Kidney epithelial cell (primary cell): ENCODE results near the gene CHD8. TPM values are rescaled to one million over a fixed set of nuclear protein-coding genes. Genes with fewer than 3 reads are reported as not detected.

Experiments used
- DNase-seq: peaks from one replicate; pipeline ENCODE4 v3.0.0-alpha.2; 2010; ENCODE audit warnings: low read depth
- H3K27me3 ChIP-seq: 2 replicates; pipeline ENCODE4 v1.6.0; 2011; ENCODE audit warnings: low read length; ENCODE audit not compliant: control insufficient read depth, insufficient read depth
- H3K36me3 ChIP-seq: 2 replicates; pipeline ENCODE4 v1.5.1; 2011; ENCODE audit warnings: low read length; ENCODE audit not compliant: control insufficient read depth, insufficient read depth
- H3K4me3 ChIP-seq: 2 replicates; pipeline ENCODE4 v1.5.1; 2011; ENCODE audit warnings: low read depth, mild to moderate bottlenecking, control low read depth, low read length
- CTCF ChIP-seq: IDR thresholded peaks from 2 replicates; pipeline ENCODE4 v1.5.1; 2011; ENCODE audit warnings: mild to moderate bottlenecking, moderate library complexity, low read length, control low read depth, inconsistent platforms; ENCODE audit not compliant: insufficient read depth, poor library complexity, severe bottlenecking
- total RNA-seq: library from RNA; depleted of rRNA; stranded (reverse); fragments of >200 nt; gene quantifications from 2 replicates; pipeline ENCODE4 v1.2.3, GENCODE V29; 2015

The CHD8 gene
- total RNA-seq, 1 donor from 2014 or later: 60.6 TPM

GRCh38 chr14:21498540-21499526, 42.9 kb upstream of the CHD8 start:
- H3K27me3 ChIP-seq: no peaks in the 10 kb centered on the region
- peak; percentile 46 for TF ChIP-seq CTCF
- peaks cover 1% of the 10 kb centered on the region for H3K36me3 ChIP-seq
- DNase-seq: no peak
- H3K4me3 ChIP-seq: no peak overlapping the region

GRCh38 chr14:21496453-21496852, 40.5 kb upstream of the CHD8 start:
- no peaks in the 10 kb centered on the region for H3K27me3 ChIP-seq
- H3K4me3 ChIP-seq: no peak overlapping the region
- TF ChIP-seq CTCF: no peak
- no peak for DNase-seq
- H3K36me3 ChIP-seq: peaks cover 1% of the 10 kb centered on the region

GRCh38 chr14:21494902-21495762, 39.2 kb upstream of the CHD8 start:
- no peaks in the 10 kb centered on the region for H3K36me3 ChIP-seq
- DNase-seq: no peak

GRCh38 chr14:21486640-21487087, 30.7 kb upstream of the CHD8 start:
- H3K27me3 ChIP-seq: no peaks in the 10 kb centered on the region
- H3K36me3 ChIP-seq: no peaks in the 10 kb centered on the region
- no peak for DNase-seq
- H3K4me3 ChIP-seq: no peak overlapping the region
- TF ChIP-seq CTCF: no peak

More at GRCh38 chr14:21494902-21495762, 39.2 kb upstream of the CHD8 start:
- Histone ChIP-seq H3K4me3 (no peak overlapping the region), H3K27me3 (no peaks in the 10 kb centered on the region)
- no peak for TF ChIP-seq CTCF

- peak; percentile 98 for TF ChIP-seq CTCF
- peak; percentile 89 for DNase-seq
- Histone ChIP-seq H3K27me3 (no peaks in the 10 kb centered on the region), H3K36me3 (no peaks in the 10 kb centered on the region), H3K4me3 (peak within 1 kb of the TSS; percentile 100)
These were observed 21.2 kb upstream of the CHD8 start, which contains the start of the genes RAB2B and TOX4 for GRCh38 chr14:21476925-21477681. RAB2B (minus strand) TSS chr14:21476959; CDS start chr14:21476872, 87 bp downstream. TOX4 (plus strand) TSS chr14:21477195; CDS start chr14:21477279, 84 bp downstream.
